Measurements from ENCODE around the gene CACNA1B.

DNA sequence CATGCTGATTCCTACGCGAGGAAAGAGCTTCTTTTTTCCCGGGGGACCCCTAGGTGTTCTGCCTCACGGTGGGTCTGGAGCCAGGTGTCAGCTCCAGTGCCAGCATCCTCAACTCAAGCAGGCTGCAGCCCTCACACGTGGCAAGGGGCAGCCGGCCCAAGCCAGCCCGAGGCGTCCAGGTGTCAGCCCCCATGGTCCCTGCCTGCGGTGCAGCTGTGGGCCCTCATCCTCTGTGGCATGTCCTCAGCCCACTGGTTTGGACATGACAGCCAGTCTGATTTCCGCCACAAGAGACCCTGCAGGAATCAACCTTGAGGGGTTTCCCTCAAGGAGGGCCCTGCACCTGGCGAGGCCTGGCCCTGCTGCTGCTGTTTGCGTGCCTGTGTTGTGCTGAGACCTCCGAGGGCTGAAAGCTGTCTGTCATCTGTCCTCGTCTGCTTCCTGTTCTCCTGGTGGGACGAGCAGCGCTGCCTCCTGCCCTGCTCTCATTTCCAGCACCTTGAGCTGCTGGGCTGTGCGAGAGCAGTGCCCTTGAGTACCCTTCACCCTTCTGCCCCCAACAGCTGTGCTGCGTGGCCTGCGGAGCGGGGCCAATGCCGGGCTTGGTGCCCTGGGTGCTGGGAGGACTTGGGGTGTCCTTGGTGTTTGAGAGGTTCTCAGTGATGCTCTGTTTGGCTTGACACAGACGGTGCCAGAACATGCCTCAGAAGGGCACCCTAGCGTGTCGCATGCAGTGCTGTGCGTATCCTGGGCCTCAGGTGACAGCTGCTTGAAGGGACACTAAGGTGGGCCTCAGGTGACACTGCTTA is 137.6 kb downstream of the CACNA1B start:
- no peak for TF ChIP-seq POLR2A (IDR thresholded peaks at IDR 0.05)
- TF ChIP-seq, protein P1, sequence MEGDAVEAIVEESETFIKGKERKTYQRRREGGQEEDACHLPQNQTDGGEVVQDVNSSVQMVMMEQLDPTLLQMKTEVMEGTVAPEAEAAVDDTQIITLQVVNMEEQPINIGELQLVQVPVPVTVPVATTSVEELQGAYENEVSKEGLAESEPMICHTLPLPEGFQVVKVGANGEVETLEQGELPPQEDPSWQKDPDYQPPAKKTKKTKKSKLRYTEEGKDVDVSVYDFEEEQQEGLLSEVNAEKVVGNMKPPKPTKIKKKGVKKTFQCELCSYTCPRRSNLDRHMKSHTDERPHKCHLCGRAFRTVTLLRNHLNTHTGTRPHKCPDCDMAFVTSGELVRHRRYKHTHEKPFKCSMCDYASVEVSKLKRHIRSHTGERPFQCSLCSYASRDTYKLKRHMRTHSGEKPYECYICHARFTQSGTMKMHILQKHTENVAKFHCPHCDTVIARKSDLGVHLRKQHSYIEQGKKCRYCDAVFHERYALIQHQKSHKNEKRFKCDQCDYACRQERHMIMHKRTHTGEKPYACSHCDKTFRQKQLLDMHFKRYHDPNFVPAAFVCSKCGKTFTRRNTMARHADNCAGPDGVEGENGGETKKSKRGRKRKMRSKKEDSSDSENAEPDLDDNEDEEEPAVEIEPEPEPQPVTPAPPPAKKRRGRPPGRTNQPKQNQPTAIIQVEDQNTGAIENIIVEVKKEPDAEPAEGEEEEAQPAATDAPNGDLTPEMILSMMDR (IDR thresholded peaks at IDR 0.05 in 8 of 11, conservative IDR thresholded peaks at IDR 0.05 in 3 of 11) = no peak

Data from spleen (tissue), 7 donors.